GM21526 (cell line): Measurements from ENCODE around the gene NXPH4.

ENCODE experiments used
- ATAC-seq: cut with Tn5 transposase; IDR thresholded peaks from one replicate; pipeline ENCODE4 v1.9.1; 2021; ENCODE audit warnings: moderate library complexity; ENCODE audit not compliant: unreplicated experiment, low FRiP score

Gene NXPH4

GRCh38 chr12:57229634-57230380, 13.2 kb downstream of the NXPH4 start, which contains the start of gene SHMT2:
Gene SHMT2, plus strand, starts transcription at chr12:57229711. Its CDS starts 68 bp downstream, at chr12:57229779.
- ATAC-seq, result peak; percentile 51

GRCh38 chr12:57230381-57231155, 14.0 kb downstream of the NXPH4 start:
- ATAC-seq, result no peak

GRCh38 chr12:57231276-57232021, 14.9 kb downstream of the NXPH4 start:
- no peak for ATAC-seq

GRCh38 chr12:57232156-57232756, 15.7 kb downstream of the NXPH4 start:
- no peak for ATAC-seq

- ATAC-seq, result no peak
Measured at GRCh38 chr12:57233357-57234232, 17.0 kb downstream of the NXPH4 start.

- no peak for ATAC-seq
Measured at GRCh38 chr12:57234233-57234570, 17.6 kb downstream of the NXPH4 start.

- no peak for ATAC-seq
Measured at GRCh38 chr12:57234571-57235016, 18.0 kb downstream of the NXPH4 start.

GRCh38 chr12:57235017-57235727, 18.6 kb downstream of the NXPH4 start:
- ATAC-seq, result no peak

- ATAC-seq, result no peak
Measured at GRCh38 chr12:57235728-57236131, 19.1 kb downstream of the NXPH4 start.

- ATAC-seq, result no peak
Measured at GRCh38 chr12:57236201-57236924, 19.8 kb downstream of the NXPH4 start.

- ATAC-seq, result no peak
Measured at GRCh38 chr12:57236925-57237595, 20.5 kb downstream of the NXPH4 start.

- no peak for ATAC-seq
Measured at GRCh38 chr12:57237596-57237931, 21.0 kb downstream of the NXPH4 start.

GRCh38 chr12:57237932-57238853, 21.6 kb downstream of the NXPH4 start:
- no peak for ATAC-seq

GRCh38 chr12:57238854-57239554, 22.4 kb downstream of the NXPH4 start:
- ATAC-seq, result peak; percentile 44

- no peak for ATAC-seq
Measured at GRCh38 chr12:57239587-57240065, 23.0 kb downstream of the NXPH4 start.
